HCT116 (cell line): Measurements from ENCODE around the gene ARSB. TPM values are rescaled to one million over a fixed set of nuclear protein-coding genes. Genes with fewer than 3 reads are reported as not detected.

ENCODE experiments used
- ATAC-seq: fragments of 200-7000 bp; cut with Tn5 transposase; 2 replicates; pipeline ENCODE4 v1.9.1; 2020; ENCODE audit warnings: mild to moderate bottlenecking, moderate library complexity
- BruUV-seq: library from RNA; stranded (reverse); fragments of 400-500 nt; replicated peaks from 2 replicates; lab custom pipeline; 2021; lab: Mats Ljungman, UMichigan
- CTCF ChIA-PET: fragments of 300-600 bp; sonication (Branson Sonifier 250); formaldehyde crosslinking; loops from one replicate; lab custom pipeline; 2021; ENCODE audit warnings: antibody characterized with exemption; lab: Charles Lee
- POLR2A ChIA-PET: fragments of 300-600, 350-600 bp; sonication (Branson Sonifier 250); formaldehyde crosslinking; loops from one replicate; lab custom pipeline; 2021; ENCODE audit warnings: antibody characterized with exemption; lab: Charles Lee
- RAD21 ChIA-PET, 2 experiments: fragments of 300-600 bp; sonication (Branson Sonifier 250); formaldehyde crosslinking; loops; one replicate each; lab custom pipeline; 2023; ENCODE audit warnings: low total read pairs in 2 of 2; ENCODE audit not compliant: uncharacterized antibody in 2 of 2, unreplicated experiment in 2 of 2, low non-redundant PET in 1 of 2; lab: Charles Lee
- DNase-seq: peaks from one replicate; pipeline ENCODE4 v3.0.0-alpha.2; 2010; ENCODE audit warnings: low read depth, low spot score
- H2AFZ ChIP-seq: fragments of 200-600 bp; shearing (Covaris generic), sonication (generic); 2 replicates; pipeline ENCODE4 v1.6.1; 2017; ENCODE audit warnings: low read depth, mixed run types, mixed read lengths, antibody characterized with exemption, low read length; ENCODE audit not compliant: poor library complexity, severe bottlenecking
- H3K27ac ChIP-seq: 2 replicates; pipeline ENCODE4 v1.5.1; 2012; ENCODE audit warnings: low read depth, low read length
- H3K27me3 ChIP-seq: fragments of 200-600 bp; sonication (generic); 2 replicates; pipeline ENCODE4 v1.6.1; 2016; ENCODE audit warnings: mixed run types, low read length, mixed read lengths; ENCODE audit not compliant: insufficient read depth
- H3K36me3 ChIP-seq, 2 experiments: fragments of 200-500 bp in 1 of 2; fragments of 200-600 bp in 1 of 2; sonication (Bioruptor generic) in 1 of 2; sonication (generic) in 1 of 2; 2 replicates each; pipeline versions ENCODE4 v1.5.1 to v1.6.1; 2014 to 2016; ENCODE audit warnings: low read length in 2 of 2, inconsistent platforms in 1 of 2, mixed read lengths in 1 of 2, mixed run types in 1 of 2; ENCODE audit not compliant: insufficient read depth in 2 of 2, control insufficient read depth in 1 of 2
- H3K4me1 ChIP-seq, 2 experiments: fragments of 200-600 bp in 1 of 2; sonication (generic) in 1 of 2; 2 replicates each; pipeline versions ENCODE4 v1.5.1 to v1.6.1; 2012 to 2017; ENCODE audit warnings: low read length in 2 of 2, inconsistent platforms in 1 of 2, mild to moderate bottlenecking in 1 of 2, mixed read lengths in 1 of 2, mixed run types in 1 of 2, moderate library complexity in 1 of 2; ENCODE audit not compliant: insufficient read depth in 2 of 2, control insufficient read depth in 1 of 2
- H3K4me2 ChIP-seq: fragments of 200-600 bp; sonication (generic); 2 replicates; pipeline ENCODE4 v1.6.1; 2017; ENCODE audit warnings: mixed run types, low read length, mixed read lengths
- H3K4me3 ChIP-seq, 2 experiments: fragments of 200-600 bp in 1 of 2; sonication (generic) in 1 of 2; replicated peaks in 1 of 2; 2 replicates each; pipeline ENCODE4 v1.5.1; 2011 to 2016; ENCODE audit warnings: low read length in 2 of 2, control low read depth in 1 of 2, low read depth in 1 of 2, mild to moderate bottlenecking in 1 of 2, mixed read lengths in 1 of 2, mixed run types in 1 of 2
- H3K79me2 ChIP-seq: fragments of 200-600 bp; sonication (generic); 2 replicates; pipeline ENCODE4 v1.6.1; 2017; ENCODE audit warnings: mild to moderate bottlenecking, mixed run types, low read length, moderate library complexity, mixed read lengths; ENCODE audit not compliant: insufficient read depth
- H3K9ac ChIP-seq: fragments of 200-600 bp; sonication (generic); 2 replicates; pipeline ENCODE4 v1.6.1; 2016; ENCODE audit warnings: low read length, mixed read lengths
- H3K9me2 ChIP-seq: fragments of 200-600 bp; sonication (generic), shearing (Covaris generic); 2 replicates; pipeline ENCODE4 v1.6.1; 2017; ENCODE audit warnings: mixed run types, mild to moderate bottlenecking, moderate library complexity; ENCODE audit not compliant: insufficient read depth
- H3K9me3 ChIP-seq, 2 experiments: fragments of 200-500 bp in 1 of 2; fragments of 200-600 bp in 1 of 2; sonication (Bioruptor generic) in 1 of 2; sonication (generic) in 1 of 2; 2 replicates each; pipeline ENCODE4 v1.6.1; 2014 to 2017; ENCODE audit warnings: low read length in 2 of 2, mixed read lengths in 2 of 2, inconsistent platforms in 1 of 2, low read depth in 1 of 2, mild to moderate bottlenecking in 1 of 2, mixed run types in 1 of 2, moderate library complexity in 1 of 2; ENCODE audit not compliant: control insufficient read depth in 1 of 2, insufficient read depth in 1 of 2
- H4K20me1 ChIP-seq: fragments of 200-600 bp; sonication (generic), shearing (Covaris generic); 2 replicates; pipeline ENCODE4 v1.6.1; 2017; ENCODE audit warnings: mixed run types, mild to moderate bottlenecking, moderate library complexity; ENCODE audit not compliant: insufficient read depth
- CTCF ChIP-seq, 3 experiments: fragments of 200-600 bp in 1 of 3; sonication (generic) in 1 of 3; IDR thresholded peaks in 2 of 3; conservative IDR thresholded peaks in 1 of 3; 2 replicates each; pipeline ENCODE4 v1.5.1; 2012 to 2017; ENCODE audit warnings: low read depth in 2 of 3, low read length in 2 of 3, antibody characterized with exemption in 1 of 3, borderline replicate concordance in 1 of 3, control low read depth in 1 of 3, mild to moderate bottlenecking in 1 of 3, mixed read lengths in 1 of 3, mixed run types in 1 of 3, moderate library complexity in 1 of 3; ENCODE audit not compliant: insufficient read depth in 1 of 3
- EZH2phosphoT487 ChIP-seq: fragments of 200-600 bp; IDR thresholded peaks from 2 replicates; pipeline ENCODE4 v1.6.1; 2018; ENCODE audit warnings: antibody characterized with exemption, borderline replicate concordance
- FOSL1 ChIP-seq: IDR thresholded peaks from 2 replicates; pipeline ENCODE4 v1.6.1; 2012; ENCODE audit warnings: low read depth
- RAD21 ChIP-seq: IDR thresholded peaks from 2 replicates; pipeline ENCODE4 v1.6.1; 2012; ENCODE audit warnings: low read depth, mild to moderate bottlenecking
- SP1 ChIP-seq: IDR thresholded peaks from 2 replicates; pipeline ENCODE4 v1.6.1; 2012; ENCODE audit warnings: low read depth
- SRF ChIP-seq: IDR thresholded peaks from 2 replicates; pipeline ENCODE4 v1.6.1; 2012; ENCODE audit warnings: low read depth
- ZBTB33 ChIP-seq: IDR thresholded peaks from 2 replicates; pipeline ENCODE4 v1.6.1; 2011; ENCODE audit warnings: mild to moderate bottlenecking, low read length, moderate library complexity; ENCODE audit not compliant: insufficient replicate concordance; ENCODE audit errors: extremely low read depth
- ZNF274 ChIP-seq: fragments of 200-500 bp; sonication (Bioruptor generic); IDR thresholded peaks from 2 replicates; pipeline ENCODE4 v1.6.1; 2014; ENCODE audit warnings: mild to moderate bottlenecking, low read depth, low read length, inconsistent platforms
- intact Hi-C: fragments of 100-400 bp; cut with micrococcal nuclease; formaldehyde crosslinking; loops from 2 replicates; pipeline ENCODE4 v1.10.0; 2022
- total RNA-seq: library from RNA; stranded (reverse); gene quantifications from one replicate; pipeline ENCODE4 v1.2.1, GENCODE V29; 2021; ENCODE audit not compliant: unreplicated experiment

Gene ARSB
- total RNA-seq, 1 experiment from 2014 or later: 4.8 TPM

GRCh38 chr5:78801413-78801812 lies 183.7 kb downstream of the ARSB start:
- Histone ChIP-seq H3K4me3 (no peak overlapping the region), H3K9ac (no peak overlapping the region), H3K9me3 (no peaks in the 10 kb centered on the region; a peak in 1 of 4 replicates), H3K4me2 (no peak overlapping the region), H3K79me2 (no peaks in the 10 kb centered on the region), H3K27me3 (no peaks in the 10 kb centered on the region), H2AFZ (no peak overlapping the region), H3K4me1 (peaks cover 0 to 2% of the 10 kb centered on the region in 2 experiments; a peak in 2 of 4 replicates), H4K20me1 (no peaks in the 10 kb centered on the region), H3K9me2 (no peaks in the 10 kb centered on the region), H3K36me3 (no peaks in the 10 kb centered on the region), H3K27ac (no peak overlapping the region)
- RAD21 ChIA-PET: no interaction called here
- DNase-seq (no peak), ATAC-seq (no peak)
- CTCF ChIA-PET: no interaction called here
- intact Hi-C loops: no loop called here
- no TSS peak for BruUV-seq
- POLR2A ChIA-PET: no interaction called here
- TF ChIP-seq ZNF274: no peak
- no peak for TF ChIP-seq SP1
- no peak for TF ChIP-seq FOSL1
- no peak for TF ChIP-seq EZH2phosphoT487
- TF ChIP-seq SRF: no peak

GRCh38 chr5:78799266-78800017 lies 185.7 kb downstream of the ARSB start:
- Histone ChIP-seq H3K4me2 (no peak overlapping the region), H3K79me2 (no peaks in the 10 kb centered on the region)

More at GRCh38 chr5:78799266-78800017, 185.7 kb downstream of the ARSB start:
- intact Hi-C loops: loop anchor here (10.0 kb wide), 1 partner anchor 155 kb away; the partner anchor contains the start of gene LHFPL2
- DNase-seq: no peak
- H3K9ac ChIP-seq: no peak overlapping the region
- no peaks in the 10 kb centered on the region for H4K20me1 ChIP-seq
- H3K36me3 ChIP-seq: no peaks in the 10 kb centered on the region
- H3K4me1 ChIP-seq: no peaks in the 10 kb centered on the region
- BruUV-seq: no TSS peak
- H2AFZ ChIP-seq: no peak overlapping the region
- ChIA-PET RAD21 (no interaction called here), CTCF (interaction anchor here (1.0 to 1.5 kb wide), 2 partner anchors 262 to 478 kb away, joined by 3 to 5 read pairs; no protein-coding TSS in a partner anchor)
- no peak overlapping the region for H3K4me3 ChIP-seq
- no peak overlapping the region for H3K27ac ChIP-seq
- TF ChIP-seq ZNF274 (no peak), RAD21 (peak; percentile 44; the same call in 1 of the 2 replicates), ZBTB33 (no peak), CTCF (IDR thresholded peaks at IDR 0.05 in 2 of 3, conservative IDR thresholded peaks at IDR 0.05 in 1 of 3; ENCODE audit: borderline replicate concordance in 1 of 3, insufficient read depth in 1 of 3, low read depth in 2 of 3, low read length in 2 of 3) (peak in 2 of 3 experiments; percentile 12 to 27; a peak in 3 of 6 replicates)
- TF ChIP-seq, all 23 proteins: peak for 2
- POLR2A ChIA-PET: no interaction called here
- no peaks in the 10 kb centered on the region for H3K27me3 ChIP-seq
- no peaks in the 10 kb centered on the region; a peak in 1 of 4 replicates for H3K9me3 ChIP-seq
- H3K9me2 ChIP-seq: no peaks in the 10 kb centered on the region
- ATAC-seq: no peak; the same call in 1 of the 2 replicates
